ENCODE results near the gene C2orf92.
"Not testable (repeated sequence)": the region's sequence is repeated elsewhere in the genome, so short reads cannot be mapped to it uniquely, and the experiment has no call there.

Gene C2orf92

DNA sequence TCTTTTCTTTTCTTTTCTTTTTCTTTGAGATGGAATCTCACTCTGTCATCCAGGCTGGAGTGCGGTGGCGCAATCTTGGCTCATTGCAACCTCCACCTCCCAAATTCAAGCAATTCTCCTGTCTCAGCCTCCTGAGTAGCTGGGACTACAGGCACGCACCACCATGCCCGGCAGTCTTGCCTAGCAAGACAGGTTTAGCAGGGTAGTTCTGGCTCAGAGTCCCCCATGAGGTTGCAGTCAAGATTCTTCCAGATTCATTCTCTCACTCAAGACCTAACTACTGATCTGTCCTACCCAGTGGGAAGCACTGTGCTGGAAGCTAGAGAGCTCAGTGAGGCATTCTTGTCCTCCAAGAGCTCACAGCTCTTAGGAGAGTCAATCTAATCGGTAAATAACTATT, 26.2 kb downstream of the C2orf92 start:
- DNase-seq = no peak

DNA sequence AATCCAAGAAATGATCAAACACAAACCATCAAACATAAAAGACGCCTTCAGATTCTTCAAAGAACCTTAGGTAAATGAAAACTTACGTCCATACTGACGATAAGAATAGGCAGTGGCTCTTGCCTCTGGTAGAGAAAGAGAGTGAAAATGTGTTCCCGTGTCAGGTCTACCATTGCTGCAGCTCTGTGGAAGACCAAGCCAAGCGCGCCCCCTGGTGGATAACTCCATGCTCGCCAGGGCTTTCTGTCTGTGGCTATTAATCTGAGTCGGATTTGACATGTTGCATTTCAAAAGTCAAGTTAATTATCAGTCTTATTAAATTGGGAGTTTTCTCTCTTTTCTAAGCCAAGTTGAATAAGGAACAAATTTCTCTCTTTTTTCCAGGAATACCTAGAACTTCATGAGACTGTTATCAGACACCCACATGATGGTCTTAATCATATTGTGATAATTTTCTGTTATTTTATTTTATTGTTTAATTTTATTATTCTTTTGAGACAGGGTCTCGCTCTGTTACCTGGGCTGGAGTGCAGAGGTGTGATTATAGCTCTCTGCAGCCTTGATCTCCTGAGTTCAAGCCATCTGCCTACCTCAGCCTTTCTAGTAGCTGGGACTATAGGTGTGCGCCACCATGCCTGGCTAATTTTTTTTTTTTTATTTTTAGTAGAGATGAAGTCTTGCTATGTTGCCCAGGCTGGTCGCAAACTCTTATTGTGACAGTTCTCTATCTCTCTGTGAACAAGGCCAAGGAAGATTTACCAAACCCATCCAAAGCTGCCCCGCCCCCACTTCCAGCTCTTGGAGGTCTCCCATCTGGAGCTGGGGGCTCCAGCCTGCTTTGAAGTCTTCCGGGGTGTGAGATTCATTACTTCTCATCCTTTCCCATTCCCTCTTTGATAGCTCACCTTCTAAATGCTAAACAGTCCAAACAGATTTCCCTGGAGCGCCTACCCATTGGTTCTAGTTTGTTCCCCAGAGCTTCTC, 28.0 kb downstream of the C2orf92 start:
- peak; percentile 90 to 95 (median 94) for DNase-seq

DNA sequence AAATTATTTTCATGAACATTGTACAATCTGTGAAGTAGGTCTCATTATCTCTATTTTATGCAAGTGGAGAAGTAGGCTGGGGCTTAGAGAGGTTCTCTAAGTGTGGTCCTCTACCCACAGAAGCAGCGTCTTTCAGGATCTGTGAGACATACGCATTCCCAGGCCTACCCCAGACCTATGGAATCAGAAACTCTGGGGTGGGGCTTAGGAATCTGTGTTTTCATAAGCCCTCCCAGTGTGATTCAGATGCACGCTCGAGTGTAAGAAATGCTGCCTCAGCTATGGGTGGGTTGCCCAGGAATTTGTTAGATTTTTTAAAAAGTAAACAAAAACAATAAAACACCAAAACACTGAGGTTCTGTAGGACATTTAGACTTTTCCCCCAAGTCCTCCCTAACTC, 29.0 kb downstream of the C2orf92 start:
- DNase-seq = no peak

DNA sequence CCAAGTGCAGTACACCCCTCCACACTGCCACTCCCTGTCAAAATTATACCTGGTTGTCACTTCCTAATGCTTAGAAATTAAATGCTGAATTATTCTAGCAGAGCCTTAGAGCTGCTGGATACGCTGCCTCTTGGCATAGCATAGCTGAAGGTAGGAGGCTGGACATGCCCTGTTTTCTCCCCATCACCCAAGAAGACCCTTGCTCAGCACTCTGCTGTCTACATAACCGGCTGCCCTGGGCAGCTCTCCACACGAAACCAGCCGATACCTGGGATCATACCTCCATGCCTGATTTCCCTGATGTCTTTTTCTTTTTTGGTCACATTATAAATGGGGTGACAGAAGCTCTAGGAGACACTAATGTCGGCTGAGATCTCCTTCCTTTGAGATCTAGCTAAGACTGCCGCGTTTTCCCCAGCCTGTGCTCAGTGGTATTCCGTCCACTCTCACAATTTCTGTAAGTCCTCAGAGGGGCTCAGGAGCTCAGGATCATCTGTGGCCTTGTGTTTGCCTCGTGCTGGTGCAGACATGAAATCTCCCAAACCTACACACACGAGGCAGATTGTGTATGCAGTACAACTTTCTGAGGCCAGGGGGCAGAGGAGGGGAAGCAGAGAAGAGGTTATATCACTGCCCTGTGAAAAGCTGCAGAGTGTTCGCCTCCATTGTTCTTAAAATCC, 30.4 kb downstream of the C2orf92 start:
- peak; percentile 64 to 79 (median 77) for DNase-seq

DNA sequence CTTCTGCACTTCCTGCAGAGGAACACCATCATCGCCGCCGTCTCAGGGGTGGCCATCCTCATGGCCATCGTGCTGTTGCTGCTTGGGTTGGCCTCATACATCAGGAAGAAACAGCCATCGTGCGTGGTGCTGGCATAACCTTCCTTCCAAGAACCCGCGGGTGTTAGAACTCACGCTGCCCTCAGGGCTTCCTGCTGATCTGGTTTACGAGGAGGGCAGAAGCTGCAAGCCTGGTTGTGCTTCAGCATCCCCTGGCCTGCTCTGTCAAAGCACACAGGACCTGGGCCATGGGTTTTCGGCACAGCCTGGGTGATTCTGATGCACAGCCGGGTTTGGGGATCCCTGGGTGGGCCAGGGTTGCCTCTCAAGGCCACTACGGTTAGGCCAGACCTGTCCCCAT, 31.7 kb downstream of the C2orf92 start:
- DNase-seq = no peak

DNA sequence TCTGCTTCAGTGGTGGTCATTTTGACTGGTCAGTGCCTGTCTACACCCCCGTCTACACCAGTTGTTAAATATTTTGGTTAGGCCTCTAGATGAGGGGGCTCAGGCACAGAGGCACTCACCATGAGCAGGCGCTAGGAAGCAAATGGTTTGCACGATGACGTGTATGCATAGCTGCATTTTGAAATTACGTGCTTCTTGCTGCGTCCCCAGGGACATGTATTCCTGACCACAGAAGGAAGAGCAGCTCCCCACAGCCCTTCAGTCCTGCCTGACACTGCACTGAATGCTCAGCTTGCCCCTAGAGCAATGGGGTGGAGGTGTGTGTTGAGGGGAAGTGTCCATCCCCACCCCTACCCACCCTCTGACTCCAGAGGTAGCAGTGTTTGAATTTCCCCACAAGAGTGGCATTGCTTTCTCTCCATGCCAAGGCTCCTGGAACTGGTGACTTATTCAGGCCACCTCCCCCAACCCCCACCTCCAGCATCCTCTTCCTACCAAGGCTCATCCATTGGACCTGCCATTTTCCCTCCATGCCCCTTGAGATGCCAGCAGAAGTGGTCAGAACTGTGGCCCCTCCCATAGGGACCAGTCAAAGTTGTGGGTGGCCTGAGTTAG, 32.4 kb downstream of the C2orf92 start:
- DNase-seq = no peak

DNA sequence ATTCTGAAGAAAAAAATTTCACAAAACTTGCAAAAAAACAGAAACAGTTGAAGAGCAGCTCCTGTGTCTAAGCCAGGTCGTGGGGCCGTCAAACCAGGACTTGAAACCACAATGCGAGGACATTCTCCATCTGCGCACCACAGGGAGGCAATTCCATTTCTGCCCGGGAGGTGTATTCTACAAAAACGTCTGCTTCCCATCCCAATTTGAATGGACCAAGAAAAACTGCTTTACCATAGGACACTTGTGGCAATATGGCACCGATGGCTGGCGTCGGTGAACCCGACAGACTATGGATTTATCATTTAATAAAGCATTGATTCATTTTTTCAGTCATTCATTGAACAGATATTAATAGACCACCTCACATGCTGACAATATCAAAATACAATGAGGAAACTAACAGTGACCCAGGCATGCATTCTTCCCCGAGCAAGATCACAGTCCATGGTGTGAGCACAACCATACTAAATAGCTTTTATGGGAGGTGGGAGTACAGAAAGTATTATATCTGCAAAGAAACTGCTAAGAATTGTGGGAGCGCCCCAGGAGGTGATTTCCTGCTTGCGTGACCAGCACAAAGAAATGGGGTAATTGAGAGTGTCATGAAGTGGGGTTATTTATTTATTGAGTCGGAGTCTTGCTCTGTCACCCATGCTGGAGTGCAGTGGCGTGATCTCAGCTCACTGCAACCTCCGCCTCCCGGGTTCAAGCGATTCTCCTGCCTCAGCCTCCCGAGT, 33.4 kb downstream of the C2orf92 start:
- DNase-seq = no peak

DNA sequence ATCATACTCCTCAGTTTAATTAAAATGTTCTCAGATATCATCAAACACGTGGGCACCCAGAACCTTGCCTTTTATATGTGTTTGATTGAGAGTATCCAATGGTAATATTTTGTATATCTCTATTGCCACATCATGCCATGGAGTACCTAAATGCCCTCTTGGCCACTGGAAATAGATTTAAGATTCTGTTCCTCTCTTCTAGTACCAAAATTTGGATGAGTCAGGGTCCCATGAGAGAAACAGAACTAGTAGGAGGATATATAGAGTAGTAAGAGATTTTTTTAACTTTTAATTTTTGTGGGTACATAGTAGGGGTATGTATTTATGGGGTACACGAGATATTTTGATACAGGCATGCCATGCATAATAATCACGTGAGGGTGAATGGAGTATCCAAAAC, 34.2 kb downstream of the C2orf92 start:
- DNase-seq = peak; percentile 29 to 57 (median 47)

DNA sequence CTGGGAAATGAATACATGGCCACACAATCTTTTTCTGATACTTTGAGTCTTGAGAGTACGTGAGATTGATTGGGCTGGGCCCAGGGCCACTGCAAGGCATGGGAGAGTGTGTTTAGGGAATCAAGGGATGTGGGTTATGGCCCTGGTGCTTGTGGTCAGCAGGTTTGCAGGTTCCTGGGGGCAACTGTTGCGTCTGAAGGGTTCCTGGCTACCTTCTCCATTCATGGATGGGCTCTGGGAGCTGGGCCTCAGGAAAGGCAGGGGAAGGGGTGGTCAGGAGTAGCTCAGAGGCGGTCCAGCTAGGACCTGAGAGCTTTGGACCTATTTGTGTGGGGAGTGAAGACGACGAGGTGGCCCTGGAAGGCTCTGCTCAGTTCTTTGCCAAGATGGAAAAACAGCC, 35.5 kb downstream of the C2orf92 start:
- DNase-seq = no peak

DNA sequence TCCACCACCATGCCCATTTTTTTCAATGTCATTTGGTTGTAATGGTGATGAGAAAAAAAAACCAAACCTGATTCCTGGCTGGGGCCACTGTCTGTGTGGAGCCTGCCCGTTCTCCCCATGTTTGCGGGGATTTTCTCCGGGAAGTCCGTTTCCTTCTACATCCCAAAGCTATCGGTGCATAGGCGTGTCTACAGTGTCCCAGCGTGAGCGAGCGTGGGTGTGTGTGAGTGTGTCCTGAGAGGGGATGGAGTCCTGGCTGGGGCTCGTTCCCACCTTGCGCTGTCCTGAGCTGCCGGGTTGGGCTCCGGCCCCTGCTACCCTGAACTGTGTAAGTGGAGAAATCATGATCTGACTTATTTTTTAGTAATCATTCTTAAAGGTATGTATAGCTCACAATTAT, 36.6 kb downstream of the C2orf92 start:
- DNase-seq = no peak

DNA sequence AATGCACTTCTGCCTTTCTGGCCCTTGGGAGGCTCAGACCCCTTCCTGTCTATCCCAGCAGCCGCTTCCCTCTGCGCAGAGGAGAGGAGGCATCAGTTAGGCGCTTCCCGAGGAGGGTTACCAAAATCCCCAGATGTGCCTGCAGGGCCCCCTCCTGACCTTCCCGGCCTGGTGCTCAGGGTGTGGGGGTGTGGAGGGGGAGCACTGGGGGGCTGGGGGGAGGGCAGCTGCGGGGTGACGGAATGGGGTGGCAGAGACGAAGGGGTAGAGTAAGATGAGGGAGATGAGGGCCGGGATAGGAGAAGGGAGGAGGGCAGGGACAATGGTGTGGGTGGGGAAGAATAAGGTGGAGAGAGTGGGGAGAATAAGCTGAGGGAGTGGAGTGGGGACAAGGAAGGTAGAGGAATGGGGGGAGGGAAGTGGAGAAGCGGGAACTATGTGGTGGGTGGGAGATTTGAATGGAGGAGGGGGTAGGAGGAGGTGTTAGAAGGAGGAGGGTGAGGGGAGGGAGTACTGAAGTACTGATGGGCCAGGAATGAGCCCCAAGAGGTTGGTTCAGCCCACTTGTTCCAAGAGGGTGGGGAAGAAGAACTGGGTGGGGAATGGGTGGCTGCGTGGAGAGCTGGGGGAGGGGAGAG, 37.3 kb downstream of the C2orf92 start:
- no peak for DNase-seq

DNA sequence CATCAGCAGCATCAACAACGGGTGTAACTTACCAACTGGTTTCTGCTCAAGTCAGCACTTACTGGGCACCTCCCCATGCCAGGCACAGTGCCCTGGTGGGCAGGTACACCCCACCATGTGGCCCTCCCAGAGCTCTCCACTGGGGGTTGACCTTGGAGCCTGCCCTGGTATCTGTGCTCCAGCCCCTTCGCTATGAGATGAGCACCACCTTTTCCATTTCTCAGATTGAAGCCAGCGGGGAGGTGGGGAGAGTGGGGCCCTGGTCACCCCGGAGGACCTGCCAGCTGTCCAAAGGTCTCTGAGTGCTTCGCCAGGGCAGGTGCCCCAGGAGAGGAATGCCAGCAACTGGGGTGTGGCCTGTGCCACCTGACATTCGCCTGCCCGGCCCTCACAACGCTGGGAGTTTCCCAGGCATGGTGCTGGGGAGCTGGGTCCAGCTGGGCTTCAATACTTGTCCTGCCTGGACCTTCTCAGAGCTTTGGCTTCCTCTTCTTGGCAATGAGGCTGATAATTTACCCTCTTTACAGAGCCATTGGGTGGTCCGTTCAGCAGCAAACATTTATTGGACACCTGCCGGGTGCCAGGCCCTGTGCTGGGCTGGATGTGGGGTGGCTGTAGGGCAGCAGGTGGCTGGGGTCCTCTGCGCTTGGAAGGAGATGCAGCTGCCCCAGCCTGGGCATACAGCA, 38.0 kb downstream of the C2orf92 start:
- no peak for DNase-seq

DNA sequence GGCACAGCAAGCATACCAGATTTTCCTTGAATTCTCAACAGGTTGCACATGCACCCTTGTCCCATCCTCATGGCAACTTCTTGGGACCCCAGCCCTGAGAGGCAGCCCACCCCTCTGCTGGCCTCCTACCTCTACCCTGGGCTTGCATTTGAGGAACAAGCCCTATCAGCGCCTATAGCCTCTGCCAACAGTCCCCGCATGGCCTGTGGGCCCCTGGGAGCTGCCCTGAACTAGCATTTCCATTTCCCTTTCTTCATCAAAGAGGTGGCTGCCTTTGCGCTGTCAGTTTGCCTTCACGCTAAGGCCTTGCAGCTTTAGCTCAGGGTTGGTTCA, 38.5 kb downstream of the C2orf92 start:
- DNase-seq = no peak

DNA sequence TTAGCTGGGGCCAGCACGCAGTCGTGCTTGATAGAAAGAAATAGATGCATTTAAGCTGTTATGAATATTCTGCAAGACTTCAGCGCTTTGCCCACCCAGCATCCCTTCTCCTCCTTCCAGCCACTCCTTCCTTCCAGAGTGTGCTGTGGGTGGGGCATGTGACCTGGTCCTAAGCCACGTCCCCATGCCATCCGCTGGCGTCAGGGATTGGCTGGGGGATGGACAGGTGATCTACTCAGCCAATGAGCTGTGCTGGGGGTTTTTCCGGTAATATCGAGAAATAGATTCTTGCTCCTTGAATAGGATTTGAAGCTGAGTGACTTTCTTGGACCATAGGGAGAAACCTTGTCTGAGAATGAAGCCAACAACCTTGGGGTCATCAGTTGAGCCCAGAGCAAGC, 39.1 kb downstream of the C2orf92 start:
- DNase-seq = no peak

DNA sequence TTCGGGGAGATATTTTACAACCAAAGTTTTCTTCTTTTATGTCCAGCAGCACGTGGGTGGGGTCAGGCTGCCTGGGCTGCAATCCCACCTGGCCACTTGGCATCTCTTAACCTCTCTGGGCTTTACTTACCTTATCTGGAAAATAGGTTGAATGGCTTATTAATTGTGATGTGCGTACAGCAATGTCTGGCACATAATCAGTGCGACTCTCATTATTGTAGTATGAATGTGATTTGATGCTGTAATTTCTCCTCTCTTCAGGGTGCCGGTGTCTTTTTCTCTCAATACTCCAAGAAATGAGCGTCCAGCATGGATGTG, 41.8 kb downstream of the C2orf92 start:
- no peak for DNase-seq

DNA sequence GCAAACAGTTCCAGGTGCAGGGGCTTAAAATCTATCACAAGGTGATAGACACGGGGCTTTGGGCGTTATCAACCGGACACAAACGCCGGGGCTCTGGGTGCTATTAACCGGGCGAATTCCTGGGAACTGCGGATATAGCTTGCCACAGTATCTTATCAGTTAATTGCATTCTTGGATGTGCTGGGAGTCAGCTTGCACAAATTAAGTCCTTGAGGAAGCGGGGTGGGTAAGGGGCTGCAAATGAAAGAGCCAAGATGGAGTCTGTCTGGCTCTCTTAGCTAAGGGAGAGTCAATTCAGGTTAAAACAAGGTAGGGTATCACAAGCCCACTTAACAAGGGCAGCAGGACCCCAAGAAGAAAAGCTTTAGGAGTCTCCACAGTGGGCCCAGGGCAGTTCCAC, 42.7 kb downstream of the C2orf92 start:
- not testable (repeated sequence) for DNase-seq

DNA sequence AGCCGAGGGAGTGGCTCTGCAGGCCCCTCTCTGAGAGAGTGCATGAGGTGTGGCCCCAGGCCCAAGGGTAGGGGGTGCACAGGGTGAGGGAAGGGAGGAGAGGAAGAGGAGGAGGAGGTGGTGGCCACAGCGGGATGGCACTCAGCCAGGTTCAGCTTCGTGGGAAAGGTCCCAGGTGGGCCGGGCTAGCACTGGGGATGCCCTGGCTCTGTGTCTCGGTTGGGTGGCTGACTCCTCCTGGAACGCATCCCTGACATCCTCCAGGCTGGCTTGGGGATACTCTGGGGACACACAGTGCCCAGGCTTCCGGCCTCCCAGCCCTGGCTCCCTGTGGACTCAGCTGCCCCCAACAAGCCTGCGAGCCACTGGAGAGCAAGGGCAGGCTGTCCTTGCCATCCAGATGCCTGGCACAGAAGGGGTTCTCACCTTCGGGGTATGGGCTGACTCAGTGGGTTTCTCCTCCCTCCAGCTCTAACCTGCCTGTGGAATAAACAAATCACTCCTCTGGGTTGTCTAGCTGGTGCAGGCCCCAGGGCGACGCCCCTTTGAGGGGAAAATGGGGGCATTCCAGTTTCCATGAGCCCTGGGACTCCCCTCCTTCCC, 43.3 kb downstream of the C2orf92 start:
- DNase-seq = no peak

DNA sequence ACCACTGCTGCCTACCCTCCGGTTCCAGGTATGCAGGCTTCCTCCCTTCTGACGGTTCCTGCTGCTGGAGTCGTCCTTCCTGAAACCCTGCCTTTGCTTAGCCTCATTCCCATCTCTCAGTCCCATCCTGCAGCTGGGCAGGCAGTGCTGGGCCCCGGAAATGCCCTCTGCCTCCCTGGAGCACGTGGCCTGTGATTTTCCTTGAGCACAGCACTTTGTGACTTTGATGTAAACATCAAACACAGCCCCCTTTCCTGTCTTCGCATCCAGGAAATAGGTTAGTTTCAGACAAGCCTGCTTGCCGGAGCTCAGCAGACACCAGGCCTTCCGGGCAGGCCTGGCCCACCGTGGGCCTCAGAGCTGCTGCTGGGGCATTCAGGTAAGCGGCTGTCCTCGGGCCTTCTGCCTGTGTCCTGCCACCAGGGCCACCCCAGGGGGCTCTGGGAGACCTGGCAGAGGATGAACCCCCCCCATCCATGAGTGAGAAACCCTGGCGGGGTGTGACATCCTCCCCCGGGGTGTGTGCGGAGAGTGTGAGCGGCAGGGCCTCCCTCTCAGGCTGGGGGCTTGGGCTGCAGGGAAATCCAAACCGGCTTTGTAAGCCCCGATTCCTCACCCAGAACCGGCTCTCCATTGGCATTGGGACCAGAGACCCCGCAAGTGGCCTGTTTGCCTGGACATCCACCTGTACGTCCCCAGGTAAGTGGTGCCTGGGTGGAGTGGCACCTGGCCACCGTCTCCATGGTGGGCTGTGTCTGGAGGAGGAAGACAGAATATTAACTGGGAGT, 44.0 kb downstream of the C2orf92 start, which contains the start of gene ZAP70:
ZAP70 (plus strand) TSS at position 281 of the 788 bp plus-strand sequence. CDS start 10,461 bp downstream, outside the sequence.
- no peak for DNase-seq

DNA sequence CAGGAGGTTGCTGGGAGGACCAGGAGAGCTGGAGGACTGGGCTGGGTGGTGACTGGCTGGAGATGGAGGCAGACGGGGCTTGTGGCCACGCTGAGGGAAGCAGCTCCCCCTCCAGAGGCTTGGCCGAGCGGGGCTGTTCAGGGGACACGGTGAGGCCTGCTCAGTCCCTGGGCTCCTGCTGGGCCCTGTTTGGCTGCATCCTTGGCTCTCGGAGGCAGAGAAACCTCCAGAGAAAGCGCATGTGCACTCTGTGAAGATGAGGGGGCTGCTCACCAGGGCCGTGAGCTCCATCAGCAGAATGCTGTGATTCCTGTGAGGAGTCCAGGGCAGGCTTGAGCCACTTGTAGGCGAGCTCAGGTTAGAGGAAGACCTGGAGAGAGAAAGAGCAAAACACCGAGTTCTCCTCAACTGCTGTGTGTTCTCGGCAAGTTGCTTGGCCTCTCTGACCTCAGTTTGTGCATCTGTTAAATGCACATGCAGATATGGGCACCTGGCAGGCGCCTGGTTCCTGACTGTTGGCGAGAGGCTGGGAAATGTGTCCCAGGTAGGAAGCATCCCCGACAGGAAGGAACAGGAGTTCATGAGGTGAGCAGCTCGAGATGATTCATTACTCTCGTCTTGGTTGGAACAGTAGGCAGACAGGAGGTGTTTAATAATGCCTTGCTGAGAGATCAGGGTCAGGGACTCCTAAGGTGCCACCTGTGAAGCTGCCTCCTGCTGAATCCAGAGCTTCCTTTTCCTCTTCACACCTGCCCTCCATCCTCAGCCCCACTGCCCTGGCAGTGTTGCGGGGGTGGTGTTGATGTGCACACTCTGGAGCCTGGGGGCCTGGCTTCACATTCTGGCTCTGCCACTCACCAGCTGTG, 44.8 kb downstream of the C2orf92 start:
- DNase-seq = no peak

Measured in suppressor macrophage treated with lipopolysaccharide for 1 hour (primary cell).